Small intestine (tissue), 7 donors: ENCODE measurements around the gene RGS6. TPM values are rescaled to one million over a fixed set of nuclear protein-coding genes. Genes with fewer than 3 reads are reported as not detected.

Experiments used
- DNase-seq, 2 donors: peaks; one replicate each; pipeline versions ENCODE4 v3.0.0 to v3.0.0-alpha.2; 2013
- FAIRE-seq: peaks from 2 replicates; lab custom pipeline; 2012; peaks lifted over from hg19 to GRCh38; lab: Jason Lieb, UNC
- H3K27ac ChIP-seq, 3 donors: one replicate each; pipeline ENCODE4 v1.5.1; 2013; ENCODE audit warnings: low read length in 2 of 3, mild to moderate bottlenecking in 2 of 3, control low read depth in 1 of 3, inconsistent platforms in 1 of 3, low read depth in 1 of 3, moderate library complexity in 1 of 3
- H3K27me3 ChIP-seq, 3 donors: one replicate each; pipeline ENCODE4 v1.6.1; 2013; ENCODE audit warnings: low read length in 3 of 3, inconsistent platforms in 1 of 3; ENCODE audit not compliant: control insufficient read depth in 3 of 3, insufficient read depth in 3 of 3
- H3K36me3 ChIP-seq, 3 donors: one replicate each; pipeline ENCODE4 v1.6.1; 2013; ENCODE audit warnings: low read length in 3 of 3, inconsistent platforms in 1 of 3, low read depth in 1 of 3, mild to moderate bottlenecking in 1 of 3, moderate library complexity in 1 of 3; ENCODE audit not compliant: control insufficient read depth in 3 of 3, insufficient read depth in 2 of 3
- H3K4me1 ChIP-seq, 3 donors: one replicate each; pipeline ENCODE4 v1.6.1; 2013; ENCODE audit warnings: low read length in 2 of 3, inconsistent platforms in 1 of 3, low read depth in 1 of 3, mild to moderate bottlenecking in 1 of 3, moderate library complexity in 1 of 3; ENCODE audit not compliant: control insufficient read depth in 3 of 3, insufficient read depth in 2 of 3
- H3K4me3 ChIP-seq, 3 donors: one replicate each; pipeline ENCODE4 v1.5.1; 2013; ENCODE audit warnings: low read length in 3 of 3, control low read depth in 1 of 3, inconsistent platforms in 1 of 3, low read depth in 1 of 3, mild to moderate bottlenecking in 1 of 3, moderate library complexity in 1 of 3
- H3K9me3 ChIP-seq, 2 donors: one replicate each; pipeline ENCODE4 v1.6.1; 2013; ENCODE audit warnings: low read depth in 1 of 2, low read length in 1 of 2; ENCODE audit not compliant: control insufficient read depth in 2 of 2, insufficient read depth in 1 of 2
- WGBS, 3 donors: extraction: QIAGEN DNeasy Blood & Tissue Kit; methylation state at CpG; one replicate each; pipeline ENCODE4 v1.1.7; 2013; 5-methylcytosine and 5-hydroxymethylcytosine counted together
- polyA plus RNA-seq, 4 donors: library from polyadenylated mRNA; stranded (reverse) in 3 of 4; unstranded in 1 of 4; fragments of 200-250 nt in 3 of 4; fragments of 120-200 nt in 1 of 4; gene quantifications; one replicate each; pipeline versions ENCODE4 v1.2.1 to v1.2.3, GENCODE V29; 2013
- donor health status: healthy with polysubstance abuse.
- donor health status: control.
- donor health status: control.
- donor health status: Bipolar disorder and iron deficiency.
- donor health status: healthy.

RGS6 gene
- polyA plus RNA-seq, 4 donors, result 0.54 to 2.1 (median 0.58) TPM; not detected in 1

- Histone ChIP-seq H3K4me3 (no peak overlapping the region), H3K36me3 (no peaks in the 10 kb centered on the region), H3K4me1 (no peaks in the 10 kb centered on the region), H3K27ac (no peak overlapping the region), H3K9me3 (no peaks in the 10 kb centered on the region), H3K27me3 (no peaks in the 10 kb centered on the region)
- WGBS, 3 donors, result 69 to 79% (median 78%) methylated on average over 2 of the region's 2 CpGs
- FAIRE-seq (no peak), DNase-seq (no peak)
These were observed 678.6 kb downstream of the RGS6 start for GRCh38 chr14:72610831-72611200.

DNA sequence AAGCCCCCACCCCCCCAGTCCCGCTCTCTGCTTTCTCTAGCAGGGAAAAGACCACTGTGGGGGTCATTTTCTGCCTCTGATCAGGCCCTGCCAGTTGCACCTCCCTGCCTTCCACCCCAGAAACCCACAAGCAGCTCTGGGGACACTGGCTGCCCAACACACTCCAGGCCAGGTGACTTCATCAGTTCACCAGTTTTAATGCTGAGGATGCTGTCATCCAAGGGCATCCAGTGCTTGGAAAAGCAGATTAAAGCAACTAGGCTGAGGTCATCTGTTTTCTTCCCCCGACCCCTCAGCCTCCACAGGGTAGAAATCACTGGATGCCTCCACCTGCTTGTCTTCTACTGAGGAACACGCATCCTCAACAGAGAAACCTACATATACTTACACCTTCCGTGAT is 679.3 kb downstream of the RGS6 start:
- 78 to 90% (median 85%) methylated on average over 4 of the region's 4 CpGs for WGBS, 3 donors
- FAIRE-seq (no peak), DNase-seq (no peak)
- Histone ChIP-seq H3K9me3 (no peaks in the 10 kb centered on the region), H3K4me1 (no peaks in the 10 kb centered on the region), H3K27me3 (no peaks in the 10 kb centered on the region), H3K27ac (no peak overlapping the region), H3K4me3 (no peak overlapping the region), H3K36me3 (no peaks in the 10 kb centered on the region)

GRCh38 chr14:72612041-72612440 is 679.8 kb downstream of the RGS6 start:
- no peak overlapping the region for H3K4me3 ChIP-seq
- no peak overlapping the region for H3K27ac ChIP-seq
- 81 to 96% (median 85%) methylated on average over 4 of the region's 4 CpGs for WGBS, 3 donors
- no peaks in the 10 kb centered on the region for H3K27me3 ChIP-seq
- FAIRE-seq (no peak), DNase-seq (no peak)
- no peaks in the 10 kb centered on the region for H3K4me1 ChIP-seq
- no peaks in the 10 kb centered on the region for H3K36me3 ChIP-seq
- no peaks in the 10 kb centered on the region for H3K9me3 ChIP-seq

- no peak for FAIRE-seq
- H3K4me3 ChIP-seq, result no peak overlapping the region
- H3K27ac ChIP-seq, result no peak overlapping the region
- DNase-seq, result peak in 1 of 2 donors; percentile 7
- H3K4me1 ChIP-seq, result no peaks in the 10 kb centered on the region
- 62 to 71% (median 70%) methylated on average over 13 of the region's 13 CpGs for WGBS, 3 donors
- no peaks in the 10 kb centered on the region for H3K36me3 ChIP-seq
- no peaks in the 10 kb centered on the region for H3K9me3 ChIP-seq
- H3K27me3 ChIP-seq, result no peaks in the 10 kb centered on the region
These were observed 681.2 kb downstream of the RGS6 start for GRCh38 chr14:72613231-72613974.

GRCh38 chr14:72613975-72614319 is 681.7 kb downstream of the RGS6 start:
- no peaks in the 10 kb centered on the region for H3K4me1 ChIP-seq
- H3K27ac ChIP-seq, result no peak overlapping the region
- 51 to 75% (median 62%) methylated on average over 2 of the region's 2 CpGs for WGBS, 3 donors
- no peaks in the 10 kb centered on the region for H3K27me3 ChIP-seq
- DNase-seq (no peak), FAIRE-seq (no peak)
- no peak overlapping the region for H3K4me3 ChIP-seq
- no peaks in the 10 kb centered on the region for H3K9me3 ChIP-seq
- H3K36me3 ChIP-seq, result no peaks in the 10 kb centered on the region

DNA sequence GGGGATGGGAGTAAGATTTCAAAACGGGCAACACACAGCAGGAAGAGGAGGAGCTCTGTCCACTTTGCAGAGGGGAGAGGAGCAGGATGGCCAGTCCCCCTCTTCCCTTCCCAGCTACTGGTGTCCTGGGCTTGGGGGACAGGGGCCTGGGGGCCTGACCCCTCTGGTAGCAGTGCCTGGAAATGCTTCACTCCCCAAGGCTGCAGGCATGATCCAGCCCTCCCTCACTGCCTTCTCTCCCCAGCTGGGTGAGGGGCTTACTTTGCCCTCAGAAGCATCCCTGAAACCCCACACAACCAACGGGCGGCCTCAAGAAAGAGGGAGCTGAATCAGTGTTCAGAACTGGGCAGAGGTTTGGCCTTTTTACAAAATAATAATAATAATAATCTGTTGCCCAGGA is 682.1 kb downstream of the RGS6 start:
- no peaks in the 10 kb centered on the region for H3K27me3 ChIP-seq
- FAIRE-seq (no peak), DNase-seq (no peak)
- WGBS, 3 donors, result 61 to 82% (median 71%) methylated on average over 3 of the region's 3 CpGs
- H3K4me1 ChIP-seq, result no peaks in the 10 kb centered on the region
- no peaks in the 10 kb centered on the region for H3K9me3 ChIP-seq
- H3K27ac ChIP-seq, result no peak overlapping the region
- no peaks in the 10 kb centered on the region for H3K36me3 ChIP-seq
- H3K4me3 ChIP-seq, result no peak overlapping the region

DNA sequence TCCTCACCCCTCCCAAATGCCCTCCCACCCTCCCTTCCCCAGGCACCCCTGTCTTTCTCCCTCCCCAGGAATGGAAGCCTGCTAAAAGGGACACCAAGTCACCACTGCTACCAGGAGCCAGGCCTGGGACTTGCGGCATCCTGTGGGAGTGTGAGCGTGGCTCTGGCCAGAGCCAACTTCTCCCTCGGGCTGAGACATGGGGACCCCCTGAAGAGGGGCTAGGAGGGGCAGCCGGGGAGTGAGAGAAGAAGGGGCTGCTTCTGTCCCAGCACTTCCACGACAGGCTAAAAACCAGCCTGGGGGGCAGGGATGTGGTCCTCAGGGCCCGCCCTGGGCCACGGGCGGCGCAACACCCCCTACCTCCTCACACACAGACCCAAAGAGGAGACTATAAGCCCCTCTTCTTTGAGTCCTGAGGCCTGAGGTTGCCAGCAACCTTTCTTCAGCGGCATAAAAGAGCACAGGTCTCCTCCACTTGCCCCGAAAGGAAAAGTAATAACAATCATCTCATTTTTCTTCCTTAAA is 682.7 kb downstream of the RGS6 start:
- Histone ChIP-seq H3K27ac (no peak overlapping the region), H3K27me3 (no peaks in the 10 kb centered on the region), H3K9me3 (no peaks in the 10 kb centered on the region), H3K4me1 (no peaks in the 10 kb centered on the region), H3K36me3 (no peaks in the 10 kb centered on the region), H3K4me3 (no peak overlapping the region)
- DNase-seq (no peak), FAIRE-seq (no peak)
- WGBS, 3 donors, result 76 to 83% (median 77%) methylated on average over 11 of the region's 11 CpGs

DNA sequence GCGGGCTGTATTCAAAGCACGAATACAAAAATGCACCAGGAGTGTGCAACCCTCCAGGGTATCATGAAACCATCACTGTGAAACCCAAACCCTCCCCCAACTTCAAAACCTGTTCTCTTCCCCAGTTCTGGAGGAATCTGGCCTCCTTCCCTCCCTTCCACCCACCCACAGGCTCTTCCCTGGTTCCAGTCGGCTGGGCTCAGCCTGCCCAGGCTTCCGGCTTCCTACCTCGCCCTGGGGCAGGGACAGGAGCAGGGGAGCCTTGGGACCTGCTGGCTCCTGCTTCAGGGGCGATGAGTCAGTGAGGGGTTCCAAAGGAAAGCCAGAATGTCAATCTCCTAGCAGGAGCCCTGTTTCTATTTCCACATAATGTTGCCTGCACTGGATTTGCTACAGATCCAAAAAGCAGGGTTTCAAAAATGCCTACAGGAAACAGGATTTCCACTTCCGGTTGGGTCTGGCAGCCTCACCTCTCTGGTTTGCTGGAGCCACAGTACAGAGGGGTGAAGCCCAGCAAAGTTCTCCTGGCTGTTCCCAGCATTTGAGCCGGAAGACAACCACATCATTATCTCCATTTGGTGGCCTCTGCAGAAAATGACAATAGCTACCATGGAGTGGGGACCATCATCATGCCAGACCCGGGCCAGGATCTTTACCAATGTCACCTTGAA is 683.4 kb downstream of the RGS6 start:
- no peak for FAIRE-seq
- no peaks in the 10 kb centered on the region for H3K9me3 ChIP-seq
- H3K4me3 ChIP-seq, result no peak overlapping the region
- H3K27me3 ChIP-seq, result no peaks in the 10 kb centered on the region
- H3K4me1 ChIP-seq, result no peaks in the 10 kb centered on the region
- H3K27ac ChIP-seq, result no peak overlapping the region
- WGBS, 3 donors, result 74 to 79% (median 77%) methylated on average over 9 of the region's 9 CpGs
- DNase-seq, result no peak
- no peaks in the 10 kb centered on the region for H3K36me3 ChIP-seq
